Measurements from ENCODE around the gene ZNF276. TPM values are rescaled to one million over a fixed set of nuclear protein-coding genes. Genes with fewer than 3 reads are reported as not detected.
"Not testable (repeated sequence)": the region's sequence is repeated elsewhere in the genome, so short reads cannot be mapped to it uniquely, and the experiment has no call there.

Gene ZNF276, protein sequence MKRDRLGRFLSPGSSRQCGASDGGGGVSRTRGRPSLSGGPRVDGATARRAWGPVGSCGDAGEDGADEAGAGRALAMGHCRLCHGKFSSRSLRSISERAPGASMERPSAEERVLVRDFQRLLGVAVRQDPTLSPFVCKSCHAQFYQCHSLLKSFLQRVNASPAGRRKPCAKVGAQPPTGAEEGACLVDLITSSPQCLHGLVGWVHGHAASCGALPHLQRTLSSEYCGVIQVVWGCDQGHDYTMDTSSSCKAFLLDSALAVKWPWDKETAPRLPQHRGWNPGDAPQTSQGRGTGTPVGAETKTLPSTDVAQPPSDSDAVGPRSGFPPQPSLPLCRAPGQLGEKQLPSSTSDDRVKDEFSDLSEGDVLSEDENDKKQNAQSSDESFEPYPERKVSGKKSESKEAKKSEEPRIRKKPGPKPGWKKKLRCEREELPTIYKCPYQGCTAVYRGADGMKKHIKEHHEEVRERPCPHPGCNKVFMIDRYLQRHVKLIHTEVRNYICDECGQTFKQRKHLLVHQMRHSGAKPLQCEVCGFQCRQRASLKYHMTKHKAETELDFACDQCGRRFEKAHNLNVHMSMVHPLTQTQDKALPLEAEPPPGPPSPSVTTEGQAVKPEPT
- 10 to 100 TPM; 20.9 to 39.6 (median 29.8) TPM for polyA plus RNA-seq (ENCODE audit: insufficient read length in 4 of 4)

DNA sequence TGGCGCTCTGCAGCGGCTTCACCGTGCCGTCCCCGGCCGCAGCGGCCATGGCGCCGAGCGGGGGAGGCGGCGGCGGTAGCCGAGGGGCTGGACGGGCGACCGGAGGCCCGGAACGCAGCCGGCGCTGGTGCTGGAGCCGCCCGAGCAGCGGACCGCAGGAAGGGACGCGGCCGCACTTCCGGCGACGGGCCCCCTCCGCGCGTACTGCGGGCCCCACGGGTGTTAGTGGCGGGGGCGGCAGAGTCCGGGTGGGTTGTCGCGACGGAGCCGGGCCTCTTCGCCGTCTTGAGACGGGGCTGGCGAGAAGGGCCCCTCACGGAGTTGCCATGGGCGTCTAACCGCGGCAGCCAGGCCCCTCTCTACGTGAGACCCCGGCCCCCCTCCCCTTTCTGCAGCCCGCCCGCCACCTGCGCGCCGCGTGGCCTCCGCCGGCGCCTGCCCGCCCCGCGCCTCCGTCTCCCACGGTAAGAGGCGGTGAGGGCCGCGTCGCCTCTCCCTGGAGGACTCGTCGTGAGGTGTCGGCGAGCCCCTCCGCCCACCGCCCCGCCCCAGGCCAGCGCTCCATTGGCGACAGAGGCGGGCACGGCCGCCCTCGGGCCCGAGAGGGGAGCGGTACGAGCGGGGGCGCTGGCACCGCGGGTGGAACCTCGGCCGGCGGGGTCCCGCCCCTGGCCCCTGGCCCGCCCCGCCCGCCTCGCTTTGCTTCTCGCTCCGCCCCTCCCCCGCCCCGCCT, at the start of gene ZNF276, which contains the start of gene VPS9D1:
ZNF276 (plus strand) TSS at position 725 of the 733 bp plus-strand sequence. CDS start 104 bp downstream, outside the sequence.
VPS9D1 (minus strand) TSS at position 86 of the 733 bp plus-strand sequence; CDS start at position 49, 37 bp downstream.
- no peak for DNase-seq (ENCODE audit: low read depth in 4 of 4, low spot score in 2 of 4)

DNA sequence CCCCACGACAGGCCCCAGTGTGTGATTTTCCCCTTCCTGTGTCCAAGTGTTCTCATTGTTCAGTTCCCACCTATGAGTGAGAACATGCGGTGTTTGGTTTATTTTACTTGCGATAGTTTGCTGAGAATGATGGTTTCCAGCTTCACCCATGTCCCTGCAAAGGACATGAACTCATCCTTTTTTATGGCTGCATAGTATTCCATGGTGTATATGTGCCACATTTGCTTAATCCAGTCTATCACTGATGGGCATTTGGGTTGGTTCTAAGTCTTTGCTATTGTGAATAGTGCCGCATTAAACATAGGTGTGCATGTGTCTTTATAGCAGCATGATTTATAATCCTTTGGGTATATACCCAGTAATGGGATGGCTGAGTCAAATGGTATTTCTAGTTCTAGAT, 49.8 kb upstream of the ZNF276 start:
- not testable (repeated sequence) for DNase-seq (ENCODE audit: low read depth in 4 of 4, low spot score in 2 of 4)

DNA sequence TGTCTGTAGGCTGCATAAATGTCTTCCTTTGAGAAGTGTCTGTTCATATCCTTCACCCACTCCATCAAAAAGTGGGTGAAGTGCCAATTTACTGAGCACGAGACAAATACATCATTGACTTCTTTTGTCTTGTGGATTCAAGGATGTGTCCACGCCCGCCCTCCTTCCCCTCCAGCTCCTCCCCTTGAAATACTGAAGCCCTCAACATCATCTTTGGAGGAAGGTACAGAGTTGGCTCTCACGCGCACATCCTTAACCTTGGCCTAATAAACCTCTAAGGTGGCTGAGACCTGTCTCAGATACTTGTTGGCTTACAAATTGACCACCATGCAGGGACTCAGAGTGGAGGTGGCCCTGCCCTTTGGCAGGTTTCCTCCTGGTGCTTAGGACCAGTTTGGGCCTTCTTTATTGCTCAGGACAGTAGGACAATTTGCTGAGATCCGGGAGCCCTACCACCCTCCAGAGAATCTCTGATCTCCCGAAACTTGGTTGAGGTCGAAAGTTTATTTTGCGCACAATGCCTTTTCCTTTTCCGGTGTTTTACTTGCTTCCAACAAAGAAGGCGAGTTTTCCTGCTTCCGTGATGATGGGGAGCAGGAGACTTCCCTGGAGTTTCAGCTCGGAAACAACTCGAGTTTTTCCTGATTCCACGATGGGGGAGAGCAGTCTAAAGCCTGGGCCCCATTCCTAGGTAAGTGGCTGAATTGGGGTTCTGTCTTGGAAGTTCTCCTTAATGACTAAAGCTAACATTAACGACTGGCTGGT, 49.0 kb upstream of the ZNF276 start:
- DNase-seq (ENCODE audit: low read depth in 4 of 4, low spot score in 2 of 4), result no peak

DNA sequence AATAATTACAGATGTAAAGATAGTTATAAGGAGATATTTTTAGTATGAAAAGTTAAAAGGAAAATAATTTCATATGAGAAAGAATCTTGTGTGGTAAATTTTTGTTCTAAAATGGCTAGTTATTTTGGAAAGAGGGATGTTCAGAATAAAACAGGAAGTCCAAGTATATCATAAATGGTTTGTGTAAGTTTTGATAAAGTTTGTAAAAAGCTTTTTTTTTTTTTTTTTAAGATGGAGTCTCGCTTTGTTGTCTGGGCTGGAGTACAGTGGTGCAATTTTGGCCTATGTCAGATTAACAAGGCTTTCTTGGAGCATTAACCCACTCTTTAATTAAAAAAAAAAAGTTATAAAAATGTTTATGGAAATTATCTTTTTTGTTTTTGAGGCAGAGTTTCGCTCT, 43.1 kb upstream of the ZNF276 start:
- no peak for DNase-seq (ENCODE audit: low read depth in 4 of 4, low spot score in 2 of 4)

DNA sequence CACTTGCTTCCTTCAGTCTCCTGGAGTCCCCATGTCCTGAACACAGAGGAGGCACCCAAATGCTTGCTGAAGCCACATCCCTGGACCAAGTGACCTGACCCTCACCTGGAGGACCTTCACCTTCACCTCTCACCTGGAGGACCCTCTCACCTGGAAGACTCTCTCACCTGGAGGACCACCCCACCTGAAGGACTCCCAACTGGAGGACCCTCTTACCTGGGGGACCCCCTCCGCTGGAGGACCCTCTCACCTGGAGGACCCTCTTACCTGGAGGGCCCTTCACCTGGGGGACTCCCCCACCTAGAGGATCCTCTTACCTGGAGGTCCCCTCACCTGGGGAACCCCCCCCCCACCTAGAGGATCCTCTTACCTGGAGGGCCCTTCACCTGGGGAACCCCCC, 35.4 kb upstream of the ZNF276 start:
- DNase-seq (ENCODE audit: low read depth in 4 of 4, low spot score in 2 of 4), result no peak

DNA sequence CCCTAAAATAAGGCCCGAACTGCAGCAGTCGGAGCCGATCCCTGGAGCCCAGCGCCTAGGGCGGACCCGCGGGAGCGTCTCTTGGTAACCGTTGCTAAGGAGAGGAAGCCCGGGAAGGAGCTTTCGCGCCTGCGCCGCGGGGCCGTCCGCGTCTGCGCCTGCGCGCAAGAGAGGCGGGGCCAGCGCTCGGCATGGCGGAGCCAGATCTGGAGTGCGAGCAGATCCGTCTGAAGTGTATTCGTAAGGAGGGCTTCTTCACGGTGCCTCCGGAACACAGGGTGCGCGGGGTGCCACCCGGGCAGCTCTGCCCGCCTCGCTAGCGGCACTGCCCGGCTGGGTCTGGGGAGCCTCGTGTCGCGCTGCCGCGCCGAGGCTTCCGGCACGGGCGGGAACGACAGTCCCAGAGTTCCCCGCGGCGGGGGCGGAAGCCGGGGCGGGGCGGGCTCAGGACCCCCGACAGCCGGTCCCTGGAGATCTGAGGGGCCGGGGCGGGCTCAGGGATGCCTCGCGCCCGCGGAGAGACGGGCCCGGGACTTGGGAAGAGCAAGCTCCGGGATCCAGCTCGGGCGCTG, 34.7 kb upstream of the ZNF276 start, which contains the start of gene CDK10:
CDK10 (plus strand) TSS at position 170 of the 572 bp plus-strand sequence; CDS start at position 192, 22 bp downstream.
- DNase-seq (ENCODE audit: low read depth in 4 of 4, low spot score in 2 of 4), result peak; percentile 79 to 83 (median 80)

DNA sequence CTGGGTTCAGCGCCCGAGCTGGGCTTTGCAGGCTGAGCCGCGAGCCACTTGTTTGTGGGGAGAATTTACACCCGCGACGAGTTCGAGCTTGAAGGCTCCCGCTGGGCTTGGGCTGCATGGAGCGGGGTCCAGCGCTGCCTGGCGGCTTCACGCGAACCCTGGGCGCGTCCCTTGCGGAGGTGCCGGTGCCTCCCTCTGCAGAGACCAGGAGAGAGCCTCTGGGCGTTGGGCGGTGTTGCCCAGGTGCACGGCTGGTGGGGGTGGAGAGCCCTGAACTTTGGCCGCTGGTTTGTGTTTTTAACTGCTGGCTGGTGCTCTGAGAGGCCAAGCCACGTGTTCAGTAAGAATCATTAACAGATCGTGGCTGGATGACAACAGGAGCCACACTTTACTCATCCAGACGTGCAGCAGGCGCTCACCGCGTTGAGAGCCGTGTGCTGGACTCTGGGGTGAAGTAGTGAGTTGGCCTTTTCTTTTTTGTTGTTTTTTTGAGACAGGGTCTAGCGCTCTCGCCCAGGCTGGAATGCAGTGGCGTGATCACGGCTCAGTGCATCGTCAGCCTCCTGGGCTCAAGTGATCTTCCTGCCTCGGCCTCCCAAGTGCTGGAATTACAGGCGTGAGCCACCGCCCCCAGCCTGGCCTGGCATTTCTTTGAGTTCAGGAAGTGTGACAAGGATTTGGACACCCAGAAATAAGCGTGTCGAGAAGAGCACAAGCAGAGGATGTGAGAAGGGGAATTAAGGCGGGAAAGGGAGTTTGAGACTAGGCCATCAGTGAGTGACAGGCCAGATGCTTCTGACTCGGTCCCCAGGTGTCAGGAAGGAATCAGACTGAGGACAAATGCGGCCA, 34.0 kb upstream of the ZNF276 start:
- DNase-seq (ENCODE audit: low read depth in 4 of 4, low spot score in 2 of 4), result peak in 1 of 4 donors; percentile 38

DNA sequence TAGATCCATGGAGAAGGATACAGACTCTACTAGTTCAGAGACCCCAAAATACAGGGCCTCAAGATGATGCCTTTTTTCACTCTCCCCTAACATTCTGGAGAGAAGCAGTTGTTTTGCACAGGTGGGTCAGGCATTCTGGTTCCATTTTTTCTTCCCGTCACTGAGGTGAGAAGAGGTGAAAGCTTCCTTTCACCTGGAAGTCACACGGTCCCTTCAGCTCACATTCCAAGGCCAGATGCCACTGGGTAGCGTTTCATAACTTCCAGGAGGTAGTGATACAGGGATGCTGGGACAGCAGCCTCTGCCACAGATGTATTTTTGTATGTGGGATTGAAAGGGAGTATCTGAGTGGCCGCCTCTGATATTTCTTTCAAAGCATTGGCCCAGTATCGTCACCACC, 32.9 kb upstream of the ZNF276 start:
- no peak for DNase-seq (ENCODE audit: low read depth in 4 of 4, low spot score in 2 of 4)

DNA sequence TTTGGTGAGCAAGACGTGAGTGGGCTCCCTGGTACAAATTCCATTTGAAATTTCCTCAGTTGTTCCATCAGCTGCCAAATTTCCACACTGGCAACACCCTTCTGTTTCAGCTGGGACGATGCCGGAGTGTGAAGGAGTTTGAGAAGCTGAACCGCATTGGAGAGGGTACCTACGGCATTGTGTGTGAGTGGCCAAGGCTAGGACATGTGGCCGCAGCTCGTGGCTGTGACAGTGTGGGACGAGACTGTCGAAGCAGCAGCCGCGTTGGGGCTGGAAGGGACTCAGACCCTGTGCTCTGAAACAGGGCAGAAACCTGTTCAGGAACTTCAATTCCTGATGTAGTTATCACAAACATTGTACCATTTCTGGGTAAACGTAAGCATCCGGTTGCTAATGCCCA, 32.2 kb upstream of the ZNF276 start:
- DNase-seq (ENCODE audit: low read depth in 4 of 4, low spot score in 2 of 4), result no peak

DNA sequence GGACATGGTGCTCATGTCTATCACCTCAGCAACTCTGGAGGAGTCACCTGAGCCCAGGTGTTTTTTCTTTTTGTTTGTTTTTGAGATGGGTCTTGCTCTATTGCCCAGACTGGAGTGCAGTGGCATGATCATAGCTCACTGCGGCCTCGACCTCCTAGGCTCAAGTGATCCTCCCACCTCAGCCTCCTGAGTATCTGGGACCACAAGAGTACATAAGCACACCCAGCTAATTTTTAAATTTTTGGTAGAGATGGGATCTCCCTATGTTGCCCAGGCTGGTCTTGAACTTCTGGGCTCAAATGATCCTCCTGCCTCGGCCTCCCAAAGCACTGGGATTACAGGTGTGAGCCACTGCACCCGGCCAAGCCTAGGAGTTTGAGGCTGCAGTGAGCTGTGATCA, 31.7 kb upstream of the ZNF276 start:
- DNase-seq (ENCODE audit: low read depth in 4 of 4, low spot score in 2 of 4), result not testable (repeated sequence)

DNA sequence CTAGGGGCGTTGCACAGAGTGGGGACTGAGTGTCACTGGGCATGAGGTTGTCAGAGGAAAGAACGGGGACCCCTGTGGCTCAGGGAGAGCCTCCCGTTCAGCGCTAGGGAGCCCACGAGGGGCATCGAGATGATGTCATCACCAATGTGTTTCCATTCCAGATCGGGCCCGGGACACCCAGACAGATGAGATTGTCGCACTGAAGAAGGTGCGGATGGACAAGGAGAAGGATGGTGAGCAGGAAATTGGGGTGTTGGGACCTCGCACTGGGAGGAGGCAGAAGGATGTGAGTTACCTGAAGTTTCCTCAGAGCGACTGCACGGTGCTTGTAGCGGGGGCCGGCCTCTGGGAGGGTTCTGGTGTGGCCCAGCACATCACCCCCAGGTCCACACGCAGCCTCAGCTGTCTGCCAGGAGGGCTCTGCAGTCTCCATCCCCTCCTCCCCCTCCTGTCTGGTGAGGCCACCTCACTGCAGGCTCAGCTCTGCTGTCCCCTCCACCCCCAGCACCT, 30.9 kb upstream of the ZNF276 start:
- no peak for DNase-seq (ENCODE audit: low read depth in 4 of 4, low spot score in 2 of 4)

DNA sequence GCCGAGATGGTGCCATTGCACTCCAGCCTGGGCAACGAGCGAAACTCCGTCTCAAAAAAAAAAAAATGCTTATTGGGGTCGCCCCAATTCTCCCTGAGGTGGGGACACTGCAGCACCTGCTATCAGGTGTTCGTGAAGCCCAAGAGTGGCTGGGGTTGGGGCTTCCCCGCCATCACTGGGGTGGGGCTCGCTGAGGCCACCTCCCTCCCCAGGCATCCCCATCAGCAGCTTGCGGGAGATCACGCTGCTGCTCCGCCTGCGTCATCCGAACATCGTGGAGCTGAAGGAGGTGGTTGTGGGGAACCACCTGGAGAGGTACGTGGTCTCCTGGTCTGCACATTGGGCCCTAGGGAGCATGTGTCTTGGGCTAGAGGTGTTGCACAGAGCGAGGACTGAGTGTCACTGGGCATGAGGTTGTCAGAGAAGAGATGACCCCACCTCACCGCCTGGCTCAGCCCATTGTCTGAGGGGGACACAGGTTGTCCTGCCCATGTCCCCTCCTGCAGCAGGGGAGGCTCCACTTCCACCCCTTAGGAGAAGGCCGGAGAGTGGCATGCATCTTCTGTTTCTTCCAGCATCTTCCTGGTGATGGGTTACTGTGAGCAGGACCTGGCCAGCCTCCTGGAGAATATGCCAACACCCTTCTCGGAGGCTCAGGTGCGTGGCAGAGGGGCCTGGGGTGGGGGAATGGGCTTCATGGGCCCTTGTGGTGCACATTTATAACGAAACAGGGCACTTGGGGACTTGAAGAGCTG, 29.9 kb upstream of the ZNF276 start:
- DNase-seq (ENCODE audit: low read depth in 4 of 4, low spot score in 2 of 4), result no peak

DNA sequence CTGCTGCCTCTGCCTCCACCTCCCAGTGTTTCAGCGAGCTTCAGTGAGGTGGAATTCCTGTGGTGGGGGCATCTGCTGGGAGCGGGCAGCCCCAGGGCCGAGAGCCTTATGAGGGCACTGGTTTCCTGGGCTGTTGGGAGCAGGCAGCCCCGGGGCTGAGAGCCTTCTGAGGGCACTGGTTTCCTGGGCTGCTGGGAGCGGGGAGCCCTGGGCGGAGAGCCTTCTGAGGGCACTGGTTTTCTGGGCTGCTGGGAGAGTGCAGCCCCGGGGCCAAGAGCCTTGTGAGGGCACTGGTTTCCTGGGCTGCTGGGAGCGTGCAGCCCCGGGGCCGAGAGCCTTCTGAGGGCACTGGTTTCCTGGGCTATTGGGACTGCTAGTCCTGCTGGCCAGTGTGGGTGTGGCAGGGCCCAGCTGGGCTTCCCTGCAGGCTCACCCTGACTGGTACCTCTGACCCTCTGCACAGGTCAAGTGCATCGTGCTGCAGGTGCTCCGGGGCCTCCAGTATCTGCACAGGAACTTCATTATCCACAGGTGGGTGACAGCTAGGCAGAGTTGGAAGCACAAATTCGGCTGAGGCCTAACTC, 29.3 kb upstream of the ZNF276 start:
- DNase-seq (ENCODE audit: low read depth in 4 of 4, low spot score in 2 of 4), result no peak

DNA sequence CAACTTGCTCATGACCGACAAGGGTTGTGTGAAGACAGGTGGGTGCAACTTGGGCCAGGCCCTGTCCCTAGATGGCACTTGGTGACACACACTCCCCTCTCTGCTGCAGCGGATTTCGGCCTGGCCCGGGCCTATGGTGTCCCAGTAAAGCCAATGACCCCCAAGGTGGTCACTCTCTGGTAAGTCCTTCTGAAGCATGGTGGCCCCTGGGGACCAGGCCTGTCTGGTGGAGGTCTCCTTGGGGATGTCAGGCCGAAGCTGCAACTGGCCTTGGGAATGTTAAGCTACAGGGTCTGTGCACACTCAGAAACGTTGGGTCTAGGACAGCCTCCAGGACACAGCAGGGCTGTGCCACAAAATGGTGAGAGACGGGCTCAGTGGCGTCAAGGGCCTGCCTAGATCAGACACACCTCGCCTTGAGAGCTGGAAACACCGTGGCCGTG, 28.0 kb upstream of the ZNF276 start:
- DNase-seq (ENCODE audit: low read depth in 4 of 4, low spot score in 2 of 4), result no peak

DNA sequence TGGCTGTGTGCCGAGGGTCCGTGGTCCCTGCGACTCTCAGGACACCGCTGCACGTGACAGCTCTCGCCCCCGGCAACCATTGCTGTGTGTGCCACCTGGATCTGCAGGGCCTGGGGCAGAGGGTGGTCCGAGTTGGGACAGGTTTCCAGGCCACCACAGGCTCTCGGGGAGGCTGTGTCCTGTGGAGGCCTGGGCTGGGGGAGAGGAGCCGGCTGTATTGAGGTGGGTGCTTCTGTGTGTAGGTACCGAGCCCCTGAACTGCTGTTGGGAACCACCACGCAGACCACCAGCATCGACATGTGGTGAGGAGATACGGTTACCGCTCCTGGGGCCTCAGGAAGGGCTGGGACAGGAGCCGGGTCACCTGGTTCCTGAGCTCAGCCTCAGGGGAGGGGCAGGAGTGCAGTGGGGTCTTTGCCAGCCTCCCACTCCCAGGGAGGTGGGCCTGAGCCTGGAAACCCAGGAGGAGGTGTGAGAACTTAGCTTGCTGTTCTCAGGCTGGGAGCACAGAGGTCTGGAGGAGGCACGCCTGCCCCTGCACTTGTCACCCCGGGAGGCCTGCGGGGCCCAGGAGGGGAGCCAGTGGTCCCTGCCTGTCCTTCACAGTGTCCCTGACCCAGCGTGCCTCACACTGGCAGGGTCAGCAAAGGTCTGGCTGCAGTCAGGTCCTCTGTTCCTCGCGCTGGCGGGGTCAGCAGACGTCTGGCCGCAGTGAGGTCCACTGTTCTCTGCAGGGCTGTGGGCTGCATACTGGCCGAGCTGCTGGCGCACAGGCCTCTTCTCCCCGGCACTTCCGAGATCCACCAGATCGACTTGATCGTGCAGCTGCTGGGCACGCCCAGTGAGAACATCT, 27.2 kb upstream of the ZNF276 start:
- no peak for DNase-seq (ENCODE audit: low read depth in 4 of 4, low spot score in 2 of 4)

DNA sequence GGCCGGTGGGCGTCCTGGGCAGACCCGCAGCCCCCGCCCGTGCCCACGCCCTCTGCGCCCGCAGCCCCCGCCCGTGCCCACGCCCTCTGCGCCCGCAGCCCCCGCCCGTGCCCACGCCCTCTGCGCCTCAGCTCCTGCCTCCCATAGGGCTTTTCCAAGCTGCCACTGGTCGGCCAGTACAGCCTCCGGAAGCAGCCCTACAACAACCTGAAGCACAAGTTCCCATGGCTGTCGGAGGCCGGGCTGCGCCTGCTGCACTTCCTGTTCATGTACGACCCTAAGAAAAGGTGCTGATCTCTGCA, 26.6 kb upstream of the ZNF276 start:
- DNase-seq (ENCODE audit: low read depth in 4 of 4, low spot score in 2 of 4), result not testable (repeated sequence)

Measured in left renal cortex interstitium (tissue), 4 donors.